ENCODE measurements around the gene ARHGAP24. TPM values are rescaled to one million over a fixed set of nuclear protein-coding genes. Genes with fewer than 3 reads are reported as not detected.
A peak's percentile ranks its signal among the peaks of the same experiment; 100 is the strongest.

Gene ARHGAP24
- total RNA-seq, 2 donors from 2014 or later, result 66.8 to 85.6 TPM

DNA sequence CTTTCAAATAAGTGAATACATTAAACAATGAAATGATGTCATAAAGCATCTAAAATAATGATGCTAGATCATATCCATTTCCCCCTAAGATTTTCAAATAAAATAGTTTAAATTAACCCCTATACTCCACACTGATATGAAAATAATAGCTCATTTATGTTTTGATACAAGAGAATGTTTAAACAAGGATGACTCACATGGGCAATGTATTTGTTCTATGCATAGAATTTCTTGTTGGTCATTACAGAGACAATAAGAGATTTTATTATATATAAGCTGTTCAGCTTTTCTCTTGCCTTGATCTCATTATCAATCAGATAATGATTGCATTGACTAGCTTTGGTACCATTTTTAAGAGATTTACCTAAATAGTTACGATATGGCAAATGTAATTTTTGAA is 411.7 kb downstream of the ARHGAP24 start:
- Mint-ChIP-seq H3K36me3 (ENCODE audit: low read depth) (peaks cover 14% of the 10 kb centered on the region), H3K27me3 (ENCODE audit: insufficient read depth) (no peaks in the 10 kb centered on the region), H3K4me1 (peaks cover 49% of the 10 kb centered on the region), H3K4me3 (peak overlapping the region; percentile 75), H3K9me3 (peaks cover 4% of the 10 kb centered on the region), H3K27ac (no peak overlapping the region)
- Histone ChIP-seq H3K27me3 (ENCODE audit: control insufficient read depth, insufficient read depth, low read length, poor library complexity, severe bottlenecking) (no peaks in the 10 kb centered on the region), H3K9me3 (ENCODE audit: control insufficient read depth, low read length) (peaks cover 7% of the 10 kb centered on the region), H3K4me3 (ENCODE audit: low read length) (peak overlapping the region; percentile 81), H3K27ac (ENCODE audit: low read depth, low read length) (no peak overlapping the region), H3K9ac (ENCODE audit: extremely low read depth, low read length, poor library complexity, severe bottlenecking) (no peak overlapping the region), H3K36me3 (ENCODE audit: control insufficient read depth, insufficient read depth, low read length) (no peaks in the 10 kb centered on the region), H3K4me1 (ENCODE audit: control insufficient read depth, insufficient read depth, low read length) (peaks cover 11% of the 10 kb centered on the region)
- 86% methylated on average over 1 of the region's 1 CpG; no CpG with 5 or more reads in 1 of the 2 experiments for WGBS, 2 experiments (ENCODE audit: insufficient coverage in 1 of 2, insufficient read length in 1 of 2)
- DNase-seq, result no peak
- TF ChIP-seq, protein P1, sequence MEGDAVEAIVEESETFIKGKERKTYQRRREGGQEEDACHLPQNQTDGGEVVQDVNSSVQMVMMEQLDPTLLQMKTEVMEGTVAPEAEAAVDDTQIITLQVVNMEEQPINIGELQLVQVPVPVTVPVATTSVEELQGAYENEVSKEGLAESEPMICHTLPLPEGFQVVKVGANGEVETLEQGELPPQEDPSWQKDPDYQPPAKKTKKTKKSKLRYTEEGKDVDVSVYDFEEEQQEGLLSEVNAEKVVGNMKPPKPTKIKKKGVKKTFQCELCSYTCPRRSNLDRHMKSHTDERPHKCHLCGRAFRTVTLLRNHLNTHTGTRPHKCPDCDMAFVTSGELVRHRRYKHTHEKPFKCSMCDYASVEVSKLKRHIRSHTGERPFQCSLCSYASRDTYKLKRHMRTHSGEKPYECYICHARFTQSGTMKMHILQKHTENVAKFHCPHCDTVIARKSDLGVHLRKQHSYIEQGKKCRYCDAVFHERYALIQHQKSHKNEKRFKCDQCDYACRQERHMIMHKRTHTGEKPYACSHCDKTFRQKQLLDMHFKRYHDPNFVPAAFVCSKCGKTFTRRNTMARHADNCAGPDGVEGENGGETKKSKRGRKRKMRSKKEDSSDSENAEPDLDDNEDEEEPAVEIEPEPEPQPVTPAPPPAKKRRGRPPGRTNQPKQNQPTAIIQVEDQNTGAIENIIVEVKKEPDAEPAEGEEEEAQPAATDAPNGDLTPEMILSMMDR (conservative IDR thresholded peaks at IDR 0.05), result no peak

DNA sequence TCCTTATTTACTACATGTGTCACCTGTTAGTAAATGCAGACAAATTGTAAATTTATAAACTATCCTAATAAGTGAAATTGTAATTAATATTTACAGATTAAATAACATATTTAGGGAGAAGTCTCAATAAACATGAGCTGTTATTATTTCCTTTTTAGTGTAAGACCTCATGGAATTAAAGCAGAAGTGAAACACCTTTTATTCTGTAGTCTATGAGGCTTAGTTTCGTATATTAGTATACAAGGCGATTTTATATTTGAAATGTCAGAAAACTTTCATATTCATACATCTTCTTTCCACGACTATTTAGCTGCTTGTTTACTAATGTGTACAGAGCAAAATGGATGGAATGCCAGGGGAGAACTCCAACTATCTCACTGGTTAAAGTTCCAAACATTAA is 414.4 kb downstream of the ARHGAP24 start:
- Mint-ChIP-seq H3K27me3 (ENCODE audit: insufficient read depth) (no peaks in the 10 kb centered on the region), H3K9me3 (peaks cover 8% of the 10 kb centered on the region), H3K4me1 (peaks cover 27% of the 10 kb centered on the region), H3K36me3 (ENCODE audit: low read depth) (peaks cover 18% of the 10 kb centered on the region), H3K27ac (no peak overlapping the region), H3K4me3 (peak overlapping the region; percentile 20)
- TF ChIP-seq, protein P1 (conservative IDR thresholded peaks at IDR 0.05), result no peak
- H3K9me3 ChIP-seq (ENCODE audit: control insufficient read depth, low read length), result peaks cover 10% of the 10 kb centered on the region
- 82 to 100% methylated on average over 1 to 3 of the region's 3 CpGs for WGBS, 2 experiments (ENCODE audit: insufficient coverage in 1 of 2, insufficient read length in 1 of 2)
- no peak overlapping the region for H3K27ac ChIP-seq (ENCODE audit: low read depth, low read length)
- H3K36me3 ChIP-seq (ENCODE audit: control insufficient read depth, insufficient read depth, low read length), result no peaks in the 10 kb centered on the region
- H3K9ac ChIP-seq (ENCODE audit: extremely low read depth, low read length, poor library complexity, severe bottlenecking), result no peak overlapping the region
- DNase-seq, result no peak
- no peaks in the 10 kb centered on the region for H3K4me1 ChIP-seq (ENCODE audit: control insufficient read depth, insufficient read depth, low read length)
- H3K4me3 ChIP-seq (ENCODE audit: low read length), result peak overlapping the region; percentile 13
- no peaks in the 10 kb centered on the region for H3K27me3 ChIP-seq (ENCODE audit: control insufficient read depth, insufficient read depth, low read length, poor library complexity, severe bottlenecking)

DNA sequence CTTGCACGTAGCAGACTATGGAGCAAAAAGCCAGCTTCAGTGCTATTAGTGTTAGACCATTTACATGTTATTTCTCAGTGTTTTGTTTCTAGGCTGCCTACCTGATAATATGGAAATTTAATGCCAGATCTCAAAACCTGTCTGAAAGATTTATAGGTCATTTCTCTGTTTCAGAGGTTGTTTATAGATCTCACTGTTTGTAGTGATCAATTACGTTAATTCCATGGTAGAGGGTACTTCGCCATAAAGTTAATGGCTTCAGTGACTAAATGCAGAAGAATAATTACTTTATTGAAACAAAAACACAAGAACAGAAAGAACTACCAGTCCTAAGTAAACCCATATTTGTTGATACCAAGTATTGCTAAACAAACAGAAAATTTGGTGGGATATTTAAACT is 420.8 kb downstream of the ARHGAP24 start:
- Histone ChIP-seq H3K36me3 (ENCODE audit: control insufficient read depth, insufficient read depth, low read length) (peaks cover 5% of the 10 kb centered on the region), H3K4me1 (ENCODE audit: control insufficient read depth, insufficient read depth, low read length) (no peaks in the 10 kb centered on the region), H3K9ac (ENCODE audit: extremely low read depth, low read length, poor library complexity, severe bottlenecking) (no peak overlapping the region), H3K4me3 (ENCODE audit: low read length) (no peak overlapping the region), H3K27ac (ENCODE audit: low read depth, low read length) (no peak overlapping the region), H3K27me3 (ENCODE audit: control insufficient read depth, insufficient read depth, low read length, poor library complexity, severe bottlenecking) (no peaks in the 10 kb centered on the region), H3K9me3 (ENCODE audit: control insufficient read depth, low read length) (peaks cover 6% of the 10 kb centered on the region)
- peaks cover 23% of the 10 kb centered on the region for H3K36me3 Mint-ChIP-seq (ENCODE audit: low read depth)
- 89 to 100% methylated on average over 1 to 3 of the region's 3 CpGs for WGBS, 2 experiments (ENCODE audit: insufficient coverage in 1 of 2, insufficient read length in 1 of 2)
- peaks cover 4% of the 10 kb centered on the region for H3K9me3 Mint-ChIP-seq
- H3K27ac Mint-ChIP-seq, result no peak overlapping the region
- TF ChIP-seq, protein P1 (conservative IDR thresholded peaks at IDR 0.05), result no peak
- no peak overlapping the region for H3K4me3 Mint-ChIP-seq
- no peak for DNase-seq
- no peaks in the 10 kb centered on the region for H3K27me3 Mint-ChIP-seq (ENCODE audit: insufficient read depth)
- peaks cover 9% of the 10 kb centered on the region for H3K4me1 Mint-ChIP-seq

Measured in endodermal cell (in vitro differentiated cells).